ENCODE measurements around the gene RAB42.

Gene RAB42

GRCh38 chr1:28573564-28573963 is 18.5 kb upstream of the RAB42 start:
- H3K9ac ChIP-seq (ENCODE audit: low read length) = no peak overlapping the region
- no peak overlapping the region for H2BK15ac ChIP-seq (ENCODE audit: low read depth, poor library complexity, severe bottlenecking)
- H3K18ac ChIP-seq (ENCODE audit: low read depth in 1 of 2, low read length in 2 of 2) = no peak overlapping the region
- H3K36me3 ChIP-seq (ENCODE audit: control insufficient read depth in 1 of 2, insufficient read depth in 2 of 2, low read depth in 1 of 2, low read length in 2 of 2) = peaks cover 47 to 67% of the 10 kb centered on the region in 2 experiments
- no peak overlapping the region for H4K91ac ChIP-seq (ENCODE audit: low read length)
- DNase-seq = no peak
- no peak overlapping the region for H3K4ac ChIP-seq (ENCODE audit: low read depth in 1 of 2, low read length in 2 of 2)
- H3K9me3 ChIP-seq (ENCODE audit: control insufficient read depth, low read length) = no peaks in the 10 kb centered on the region
- no peak overlapping the region for H2BK120ac ChIP-seq (ENCODE audit: low read depth, low read length)
- no peak overlapping the region for H3K4me2 ChIP-seq (ENCODE audit: low read length, poor library complexity, severe bottlenecking)
- H3K79me1 ChIP-seq (replicated peaks; ENCODE audit: low read length, poor library complexity, severe bottlenecking) = peaks cover 11% of the 10 kb centered on the region
- H3K27ac ChIP-seq (ENCODE audit: low read length, poor library complexity, severe bottlenecking) = no peak overlapping the region
- no peak overlapping the region for H3K4me3 ChIP-seq (ENCODE audit: insufficient read depth in 1 of 2, low read depth in 1 of 2, low read length in 2 of 2)
- H4K8ac ChIP-seq (ENCODE audit: low read length) = no peak overlapping the region
- H3K27me3 ChIP-seq (ENCODE audit: control insufficient read depth in 1 of 2, insufficient read depth in 1 of 2, low read length in 2 of 2) = no peaks in the 10 kb centered on the region
- H2AK5ac ChIP-seq (ENCODE audit: low read length, severe bottlenecking) = no peak overlapping the region
- no peak overlapping the region for H3K23ac ChIP-seq (ENCODE audit: low read length in 2 of 2)
- no peak overlapping the region for H2AFZ ChIP-seq (ENCODE audit: low read depth, low read length)
- no peaks in the 10 kb centered on the region for H3K4me1 ChIP-seq (ENCODE audit: control insufficient read depth, insufficient read depth, low read depth, low read length)
- no peak overlapping the region for H3K14ac ChIP-seq (ENCODE audit: low read length in 2 of 2)
- 97% methylated on average over 11 of the region's 11 CpGs for WGBS
- no peak overlapping the region for H2BK12ac ChIP-seq (ENCODE audit: low read length in 2 of 2)
- H2BK5ac ChIP-seq (ENCODE audit: low read depth, low read length, poor library complexity, severe bottlenecking) = no peak overlapping the region

GRCh38 chr1:28577052-28577678 is 14.9 kb upstream of the RAB42 start:
- Histone ChIP-seq H2BK120ac (ENCODE audit: low read depth, low read length) (no peak overlapping the region), H3K9me3 (ENCODE audit: control insufficient read depth, low read length) (no peaks in the 10 kb centered on the region), H3K4me3 (ENCODE audit: insufficient read depth in 1 of 2, low read depth in 1 of 2, low read length in 2 of 2) (no peak overlapping the region), H2BK15ac (ENCODE audit: low read depth, poor library complexity, severe bottlenecking) (no peak overlapping the region), H3K18ac (ENCODE audit: low read depth in 1 of 2, low read length in 2 of 2) (no peak overlapping the region), H3K36me3 (ENCODE audit: control insufficient read depth in 1 of 2, insufficient read depth in 2 of 2, low read depth in 1 of 2, low read length in 2 of 2) (peaks cover 54 to 66% of the 10 kb centered on the region in 2 experiments), H4K91ac (ENCODE audit: low read length) (no peak overlapping the region), H3K23ac (ENCODE audit: low read length in 2 of 2) (no peak overlapping the region), H2AFZ (ENCODE audit: low read depth, low read length) (no peak overlapping the region), H3K4me1 (ENCODE audit: control insufficient read depth, insufficient read depth, low read depth, low read length) (peaks cover 10% of the 10 kb centered on the region), H2BK5ac (ENCODE audit: low read depth, low read length, poor library complexity, severe bottlenecking) (no peak overlapping the region), H2BK12ac (ENCODE audit: low read length in 2 of 2) (no peak overlapping the region), H3K27ac (ENCODE audit: low read length, poor library complexity, severe bottlenecking) (no peak overlapping the region), H3K79me1 (replicated peaks; ENCODE audit: low read length, poor library complexity, severe bottlenecking) (peaks cover 10% of the 10 kb centered on the region), H3K9ac (ENCODE audit: low read length) (no peak overlapping the region), H4K8ac (ENCODE audit: low read length) (peak overlapping the region; percentile 45), H3K4me2 (ENCODE audit: low read length, poor library complexity, severe bottlenecking) (no peak overlapping the region), H3K4ac (ENCODE audit: low read depth in 1 of 2, low read length in 2 of 2) (no peak overlapping the region), H3K27me3 (ENCODE audit: control insufficient read depth in 1 of 2, insufficient read depth in 1 of 2, low read length in 2 of 2) (no peaks in the 10 kb centered on the region), H3K14ac (ENCODE audit: low read length in 2 of 2) (no peak overlapping the region), H2AK5ac (ENCODE audit: low read length, severe bottlenecking) (no peak overlapping the region)
- DNase-seq = no peak
- 81% methylated on average over 1 of the region's 1 CpG for WGBS

- H2BK12ac ChIP-seq (ENCODE audit: low read length in 2 of 2) = no peak overlapping the region
- H2BK5ac ChIP-seq (ENCODE audit: low read depth, low read length, poor library complexity, severe bottlenecking) = no peak overlapping the region
- peaks cover 12% of the 10 kb centered on the region for H3K4me1 ChIP-seq (ENCODE audit: control insufficient read depth, insufficient read depth, low read depth, low read length)
- H3K27ac ChIP-seq (ENCODE audit: low read length, poor library complexity, severe bottlenecking) = no peak overlapping the region
- no peak overlapping the region for H3K9ac ChIP-seq (ENCODE audit: low read length)
- H3K36me3 ChIP-seq (ENCODE audit: control insufficient read depth in 1 of 2, insufficient read depth in 2 of 2, low read depth in 1 of 2, low read length in 2 of 2) = peaks cover 51 to 64% of the 10 kb centered on the region in 2 experiments
- no peak overlapping the region for H3K4me3 ChIP-seq (ENCODE audit: insufficient read depth in 1 of 2, low read depth in 1 of 2, low read length in 2 of 2)
- DNase-seq = no peak
- no peak overlapping the region for H2BK15ac ChIP-seq (ENCODE audit: low read depth, poor library complexity, severe bottlenecking)
- H3K9me3 ChIP-seq (ENCODE audit: control insufficient read depth, low read length) = no peaks in the 10 kb centered on the region
- H3K14ac ChIP-seq (ENCODE audit: low read length in 2 of 2) = no peak overlapping the region
- no peak overlapping the region for H2AFZ ChIP-seq (ENCODE audit: low read depth, low read length)
- 95% methylated on average over 6 of the region's 6 CpGs for WGBS
- H3K79me1 ChIP-seq (replicated peaks; ENCODE audit: low read length, poor library complexity, severe bottlenecking) = peaks cover 10% of the 10 kb centered on the region
- H2AK5ac ChIP-seq (ENCODE audit: low read length, severe bottlenecking) = no peak overlapping the region
- no peak overlapping the region for H4K8ac ChIP-seq (ENCODE audit: low read length)
- H3K4me2 ChIP-seq (ENCODE audit: low read length, poor library complexity, severe bottlenecking) = no peak overlapping the region
- no peak overlapping the region for H3K23ac ChIP-seq (ENCODE audit: low read length in 2 of 2)
- no peaks in the 10 kb centered on the region for H3K27me3 ChIP-seq (ENCODE audit: control insufficient read depth in 1 of 2, insufficient read depth in 1 of 2, low read length in 2 of 2)
- H2BK120ac ChIP-seq (ENCODE audit: low read depth, low read length) = no peak overlapping the region
- H3K18ac ChIP-seq (ENCODE audit: low read depth in 1 of 2, low read length in 2 of 2) = no peak overlapping the region
- H4K91ac ChIP-seq (ENCODE audit: low read length) = no peak overlapping the region
- H3K4ac ChIP-seq (ENCODE audit: low read depth in 1 of 2, low read length in 2 of 2) = no peak overlapping the region
Measured at GRCh38 chr1:28577738-28578536, 14.1 kb upstream of the RAB42 start.

GRCh38 chr1:28578696-28579218 is 13.3 kb upstream of the RAB42 start:
- H3K18ac ChIP-seq (ENCODE audit: low read depth in 1 of 2, low read length in 2 of 2) = no peak overlapping the region
- H3K27me3 ChIP-seq (ENCODE audit: control insufficient read depth in 1 of 2, insufficient read depth in 1 of 2, low read length in 2 of 2) = no peaks in the 10 kb centered on the region
- DNase-seq = no peak
- H4K91ac ChIP-seq (ENCODE audit: low read length) = no peak overlapping the region
- no peaks in the 10 kb centered on the region for H3K9me3 ChIP-seq (ENCODE audit: control insufficient read depth, low read length)
- peak overlapping the region in 1 of 2 experiments; percentile 34 for H2BK12ac ChIP-seq (ENCODE audit: low read length in 2 of 2)
- no peak overlapping the region for H3K4ac ChIP-seq (ENCODE audit: low read depth in 1 of 2, low read length in 2 of 2)
- peak overlapping the region; percentile 13 for H3K27ac ChIP-seq (ENCODE audit: low read length, poor library complexity, severe bottlenecking)
- H2BK15ac ChIP-seq (ENCODE audit: low read depth, poor library complexity, severe bottlenecking) = no peak overlapping the region
- no peak overlapping the region for H2AK5ac ChIP-seq (ENCODE audit: low read length, severe bottlenecking)
- H3K4me2 ChIP-seq (ENCODE audit: low read length, poor library complexity, severe bottlenecking) = peak overlapping the region; percentile 10
- H3K14ac ChIP-seq (ENCODE audit: low read length in 2 of 2) = no peak overlapping the region
- H4K8ac ChIP-seq (ENCODE audit: low read length) = no peak overlapping the region
- peaks cover 42 to 58% of the 10 kb centered on the region in 2 experiments for H3K36me3 ChIP-seq (ENCODE audit: control insufficient read depth in 1 of 2, insufficient read depth in 2 of 2, low read depth in 1 of 2, low read length in 2 of 2)
- no peak overlapping the region for H3K4me3 ChIP-seq (ENCODE audit: insufficient read depth in 1 of 2, low read depth in 1 of 2, low read length in 2 of 2)
- WGBS = 84% methylated on average over 6 of the region's 6 CpGs
- peak overlapping the region in 1 of 2 experiments; percentile 98 for H3K23ac ChIP-seq (ENCODE audit: low read length in 2 of 2)
- H2AFZ ChIP-seq (ENCODE audit: low read depth, low read length) = no peak overlapping the region
- no peak overlapping the region for H2BK120ac ChIP-seq (ENCODE audit: low read depth, low read length)
- peaks cover 14% of the 10 kb centered on the region for H3K4me1 ChIP-seq (ENCODE audit: control insufficient read depth, insufficient read depth, low read depth, low read length)
- H3K79me1 ChIP-seq (replicated peaks; ENCODE audit: low read length, poor library complexity, severe bottlenecking) = peaks cover 6% of the 10 kb centered on the region
- H3K9ac ChIP-seq (ENCODE audit: low read length) = peak overlapping the region; percentile 97
- no peak overlapping the region for H2BK5ac ChIP-seq (ENCODE audit: low read depth, low read length, poor library complexity, severe bottlenecking)

Data from mesenchymal stem cell (in vitro differentiated cells and primary cell).